HEK293 (cell line): ENCODE results near the gene MGME1.

Experiments used
- CTCF ChIA-PET: fragments of 350-600 bp; formaldehyde crosslinking; extraction: SDS; loops from one replicate; lab custom pipeline; 2021; ENCODE audit warnings: antibody characterized with exemption; lab: Yijun Ruan, JAX
- POLR2A ChIA-PET: fragments of 300-600 bp; formaldehyde crosslinking; extraction: SDS; loops from one replicate; lab custom pipeline; 2020; ENCODE audit warnings: antibody characterized with exemption, inconsistent platforms; lab: Yijun Ruan, JAX
- H3K27ac ChIP-seq: fragments of 200-500 bp; sonication (Bioruptor generic); 2 replicates; pipeline ENCODE4 v1.5.1; 2014; ENCODE audit warnings: low read depth, low read length, control low read depth, inconsistent platforms; ENCODE audit errors: extremely low read depth
- H3K36me3 ChIP-seq, 2 experiments: fragments of 200-500 bp in 1 of 2; sonication (Bioruptor generic) in 1 of 2; 1 replicate in 1 of 2; 2 replicates in 1 of 2; pipeline ENCODE4 v1.5.1; 2014 to 2017; ENCODE audit warnings: inconsistent platforms in 2 of 2, low read length in 2 of 2; ENCODE audit not compliant: control insufficient read depth in 2 of 2, insufficient read depth in 1 of 2
- H3K4me1 ChIP-seq: fragments of 200-500 bp; sonication (Bioruptor generic); 2 replicates; pipeline ENCODE4 v1.5.1; 2014; ENCODE audit warnings: mild to moderate bottlenecking, low read length, inconsistent platforms; ENCODE audit not compliant: control insufficient read depth, insufficient read depth
- H3K4me3 ChIP-seq: 2 replicates; pipeline ENCODE4 v1.5.1; 2011; ENCODE audit warnings: low read depth, mild to moderate bottlenecking, control low read depth, low read length, moderate library complexity
- H3K9me3 ChIP-seq: fragments of 200-500 bp; sonication (Bioruptor generic); 2 replicates; pipeline ENCODE4 v1.5.1; 2014; ENCODE audit warnings: low read depth, low read length, inconsistent platforms; ENCODE audit not compliant: control insufficient read depth, insufficient read depth
- ELK4 ChIP-seq: IDR thresholded peaks from 2 replicates; pipeline ENCODE4 v1.6.1; 2011; ENCODE audit warnings: mild to moderate bottlenecking, low read depth, low read length, borderline replicate concordance
- GLI4 ChIP-seq: fragments of 450-650 bp; formaldehyde crosslinking; IDR thresholded peaks from 2 replicates; pipeline ENCODE4 v1.5.1; 2016; ENCODE audit warnings: missing biosample characterization, missing genetic modification characterization
- HOXC10 ChIP-seq: sonication (generic); formaldehyde crosslinking; IDR thresholded peaks from 2 replicates; pipeline ENCODE4 v1.8.1; 2023; ENCODE audit warnings: mild to moderate bottlenecking, missing genetic modification reagents
- SP7 ChIP-seq: fragments of 450-650 bp; formaldehyde crosslinking; IDR thresholded peaks from 2 replicates; pipeline ENCODE4 v1.5.1; 2016; ENCODE audit warnings: missing biosample characterization, missing genetic modification characterization
- TCF7L2 ChIP-seq: IDR thresholded peaks from 2 replicates; pipeline ENCODE4 v1.6.1; 2011; ENCODE audit warnings: low read depth, mild to moderate bottlenecking, inconsistent platforms, low read length, moderate library complexity, borderline replicate concordance
- YY1 ChIP-seq: fragments of 450-650 bp; formaldehyde crosslinking; IDR thresholded peaks from 2 replicates; pipeline ENCODE4 v1.5.1; 2018; ENCODE audit warnings: missing biosample characterization, missing genetic modification characterization
- ZBTB17 ChIP-seq: fragments of 450-650 bp; formaldehyde crosslinking; IDR thresholded peaks from 2 replicates; pipeline ENCODE4 v1.5.1; 2016; ENCODE audit warnings: missing biosample characterization, missing genetic modification characterization
- ZNF138 ChIP-seq: fragments of 450-650 bp; formaldehyde crosslinking; IDR thresholded peaks from 2 replicates; pipeline ENCODE4 v1.5.1; 2016; ENCODE audit warnings: missing biosample characterization, missing genetic modification characterization, borderline replicate concordance
- ZNF146 ChIP-seq: fragments of 450-650 bp; formaldehyde crosslinking; IDR thresholded peaks from 2 replicates; pipeline ENCODE4 v1.5.1; 2016; ENCODE audit warnings: missing biosample characterization, missing genetic modification characterization
- ZNF202 ChIP-seq: fragments of 450-650 bp; formaldehyde crosslinking; IDR thresholded peaks from 2 replicates; pipeline ENCODE4 v1.5.1; 2016; ENCODE audit warnings: missing biosample characterization, missing genetic modification characterization, borderline replicate concordance
- ZNF280C ChIP-seq: fragments of 450-650 bp; formaldehyde crosslinking; IDR thresholded peaks from 2 replicates; pipeline ENCODE4 v1.5.1; 2016; ENCODE audit warnings: missing biosample characterization, missing genetic modification characterization
- ZNF585B ChIP-seq: fragments of 450-650 bp; formaldehyde crosslinking; IDR thresholded peaks from 2 replicates; pipeline ENCODE4 v1.5.1; 2016; ENCODE audit warnings: missing biosample characterization, missing genetic modification characterization
- ZNF621 ChIP-seq: fragments of 450-650 bp; formaldehyde crosslinking; IDR thresholded peaks from 2 replicates; pipeline ENCODE4 v1.5.1; 2017; ENCODE audit warnings: missing biosample characterization, missing genetic modification characterization
- ZNF626 ChIP-seq: fragments of 450-650 bp; sonication (Bioruptor Pico); formaldehyde crosslinking; IDR thresholded peaks from 2 replicates; pipeline ENCODE4 v1.5.1; 2018; ENCODE audit warnings: missing biosample characterization, missing genetic modification characterization, inconsistent platforms
- ZNF701 ChIP-seq: fragments of 450-650 bp; formaldehyde crosslinking; IDR thresholded peaks from 2 replicates; pipeline ENCODE4 v1.5.1; 2016; ENCODE audit warnings: missing biosample characterization, missing genetic modification characterization
- ZNF707 ChIP-seq: fragments of 450-650 bp; formaldehyde crosslinking; IDR thresholded peaks from 2 replicates; pipeline ENCODE4 v1.5.1; 2016; ENCODE audit warnings: missing biosample characterization, missing genetic modification characterization
- ZNF837 ChIP-seq: fragments of 450-650 bp; formaldehyde crosslinking; IDR thresholded peaks from 2 replicates; pipeline ENCODE4 v1.5.1; 2016; ENCODE audit warnings: missing biosample characterization, missing genetic modification characterization
- TF ChIP-seq, protein P1 (sequence below): fragments of 450-650 bp; formaldehyde crosslinking; IDR thresholded peaks from 2 replicates; pipeline ENCODE4 v1.5.1; 2017; ENCODE audit warnings: missing biosample characterization, missing genetic modification characterization
- TF ChIP-seq, protein P2 (sequence below): fragments of 450-650 bp; formaldehyde crosslinking; IDR thresholded peaks from 2 replicates; pipeline ENCODE4 v1.5.1; 2016; ENCODE audit warnings: missing biosample characterization, missing genetic modification characterization, borderline replicate concordance
- TF ChIP-seq, protein P3 (sequence below): fragments of 450-650 bp; formaldehyde crosslinking; IDR thresholded peaks from 2 replicates; pipeline ENCODE4 v1.5.1; 2017; ENCODE audit warnings: missing biosample characterization, missing genetic modification characterization
- TF ChIP-seq, protein P4 (sequence below): fragments of 450-650 bp; formaldehyde crosslinking; conservative IDR thresholded peaks from 2 replicates; pipeline ENCODE4 v1.5.1; 2016; ENCODE audit warnings: low read depth, missing biosample characterization, missing genetic modification characterization

MGME1 gene

GRCh38 chr20:17935761-17936160 lies 33.1 kb upstream of the MGME1 start:
- CTCF ChIA-PET = interaction anchor here (0.7 to 1.8 kb wide), 5 partner anchors 38 to 431 kb away, joined by 3 to 5 read pairs (median 4); partner anchors contain the start of gene RRBP1

DNA sequence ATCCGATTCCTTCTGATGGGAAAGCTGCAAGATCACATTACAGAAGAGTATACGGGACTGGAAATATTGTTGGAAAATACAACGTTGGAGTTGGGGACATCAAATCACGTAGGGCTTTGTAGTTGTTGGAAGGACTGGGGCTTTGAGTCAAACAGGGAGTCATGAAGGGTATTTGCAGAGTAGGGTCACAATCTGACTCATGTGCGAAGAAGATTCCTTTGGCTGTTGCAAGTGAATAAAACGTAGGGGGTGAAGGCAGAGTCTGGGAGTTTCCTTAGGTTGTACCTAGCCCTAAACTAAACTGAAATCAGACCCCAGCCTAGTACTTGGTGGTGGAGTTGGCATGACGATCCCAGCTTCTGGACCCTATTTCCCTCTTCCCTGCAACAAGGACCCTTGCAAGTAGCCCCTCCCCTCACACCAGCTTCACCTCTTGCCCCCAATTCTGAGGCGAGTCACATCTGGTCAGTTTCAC lies 32.5 kb upstream of the MGME1 start:
- peaks cover 0 to 11% of the 10 kb centered on the region in 2 experiments; a peak in 1 of 3 replicates for H3K36me3 ChIP-seq
- ChIA-PET CTCF (interaction anchor here (0.5 to 1.8 kb wide), 5 partner anchors 38 to 431 kb away, joined by 3 to 5 read pairs (median 3); partner anchors contain the start of gene RRBP1), POLR2A (no interaction called here)
- H3K4me1 ChIP-seq = peaks cover 5% of the 10 kb centered on the region; the same call in 1 of the 2 replicates
- H3K9me3 ChIP-seq = no peaks in the 10 kb centered on the region
- H3K27ac ChIP-seq = no peak overlapping the region
- no peak overlapping the region for H3K4me3 ChIP-seq
- TF ChIP-seq GLI4 (tag by site-specific recombination) (no peak), YY1 (tag by site-specific recombination) (no peak), ZNF621 (tag by site-specific recombination) (no peak), ZNF202 (no peak), ZNF138 (tag by site-specific recombination) (no peak), ZBTB17 (tag by site-specific recombination) (no peak), ZNF837 (no peak)
- TF ChIP-seq, protein P1, sequence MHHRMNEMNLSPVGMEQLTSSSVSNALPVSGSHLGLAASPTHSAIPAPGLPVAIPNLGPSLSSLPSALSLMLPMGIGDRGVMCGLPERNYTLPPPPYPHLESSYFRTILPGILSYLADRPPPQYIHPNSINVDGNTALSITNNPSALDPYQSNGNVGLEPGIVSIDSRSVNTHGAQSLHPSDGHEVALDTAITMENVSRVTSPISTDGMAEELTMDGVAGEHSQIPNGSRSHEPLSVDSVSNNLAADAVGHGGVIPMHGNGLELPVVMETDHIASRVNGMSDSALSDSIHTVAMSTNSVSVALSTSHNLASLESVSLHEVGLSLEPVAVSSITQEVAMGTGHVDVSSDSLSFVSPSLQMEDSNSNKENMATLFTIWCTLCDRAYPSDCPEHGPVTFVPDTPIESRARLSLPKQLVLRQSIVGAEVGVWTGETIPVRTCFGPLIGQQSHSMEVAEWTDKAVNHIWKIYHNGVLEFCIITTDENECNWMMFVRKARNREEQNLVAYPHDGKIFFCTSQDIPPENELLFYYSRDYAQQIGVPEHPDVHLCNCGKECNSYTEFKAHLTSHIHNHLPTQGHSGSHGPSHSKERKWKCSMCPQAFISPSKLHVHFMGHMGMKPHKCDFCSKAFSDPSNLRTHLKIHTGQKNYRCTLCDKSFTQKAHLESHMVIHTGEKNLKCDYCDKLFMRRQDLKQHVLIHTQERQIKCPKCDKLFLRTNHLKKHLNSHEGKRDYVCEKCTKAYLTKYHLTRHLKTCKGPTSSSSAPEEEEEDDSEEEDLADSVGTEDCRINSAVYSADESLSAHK (tag by site-specific recombination) = no peak
- TF ChIP-seq, protein P2, sequence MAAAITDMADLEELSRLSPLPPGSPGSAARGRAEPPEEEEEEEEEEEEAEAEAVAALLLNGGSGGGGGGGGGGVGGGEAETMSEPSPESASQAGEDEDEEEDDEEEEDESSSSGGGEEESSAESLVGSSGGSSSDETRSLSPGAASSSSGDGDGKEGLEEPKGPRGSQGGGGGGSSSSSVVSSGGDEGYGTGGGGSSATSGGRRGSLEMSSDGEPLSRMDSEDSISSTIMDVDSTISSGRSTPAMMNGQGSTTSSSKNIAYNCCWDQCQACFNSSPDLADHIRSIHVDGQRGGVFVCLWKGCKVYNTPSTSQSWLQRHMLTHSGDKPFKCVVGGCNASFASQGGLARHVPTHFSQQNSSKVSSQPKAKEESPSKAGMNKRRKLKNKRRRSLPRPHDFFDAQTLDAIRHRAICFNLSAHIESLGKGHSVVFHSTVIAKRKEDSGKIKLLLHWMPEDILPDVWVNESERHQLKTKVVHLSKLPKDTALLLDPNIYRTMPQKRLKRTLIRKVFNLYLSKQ (tag by site-specific recombination) = no peak

More at GRCh38 chr20:17935761-17936160, 33.1 kb upstream of the MGME1 start:
- H3K27ac ChIP-seq = no peak overlapping the region
- H3K9me3 ChIP-seq = no peaks in the 10 kb centered on the region
- TF ChIP-seq ZNF707 (tag by site-specific recombination) (no peak), ZNF280C (no peak), ZNF146 (tag by site-specific recombination) (no peak), SP7 (tag by site-specific recombination) (no peak), ZNF701 (tag by site-specific recombination) (no peak), TCF7L2 (no peak), ELK4 (no peak), ZNF585B (no peak), ZNF138 (tag by site-specific recombination) (no peak), ZNF626 (tag by site-specific recombination) (no peak), HOXC10 (CRISPR knock-in tag) (no peak)
- TF ChIP-seq, protein P3, sequence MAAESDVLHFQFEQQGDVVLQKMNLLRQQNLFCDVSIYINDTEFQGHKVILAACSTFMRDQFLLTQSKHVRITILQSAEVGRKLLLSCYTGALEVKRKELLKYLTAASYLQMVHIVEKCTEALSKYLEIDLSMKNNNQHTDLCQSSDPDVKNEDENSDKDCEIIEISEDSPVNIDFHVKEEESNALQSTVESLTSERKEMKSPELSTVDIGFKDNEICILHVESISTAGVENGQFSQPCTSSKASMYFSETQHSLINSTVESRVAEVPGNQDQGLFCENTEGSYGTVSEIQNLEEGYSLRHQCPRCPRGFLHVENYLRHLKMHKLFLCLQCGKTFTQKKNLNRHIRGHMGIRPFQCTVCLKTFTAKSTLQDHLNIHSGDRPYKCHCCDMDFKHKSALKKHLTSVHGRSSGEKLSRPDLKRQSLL = no peak
- TF ChIP-seq, protein P4, sequence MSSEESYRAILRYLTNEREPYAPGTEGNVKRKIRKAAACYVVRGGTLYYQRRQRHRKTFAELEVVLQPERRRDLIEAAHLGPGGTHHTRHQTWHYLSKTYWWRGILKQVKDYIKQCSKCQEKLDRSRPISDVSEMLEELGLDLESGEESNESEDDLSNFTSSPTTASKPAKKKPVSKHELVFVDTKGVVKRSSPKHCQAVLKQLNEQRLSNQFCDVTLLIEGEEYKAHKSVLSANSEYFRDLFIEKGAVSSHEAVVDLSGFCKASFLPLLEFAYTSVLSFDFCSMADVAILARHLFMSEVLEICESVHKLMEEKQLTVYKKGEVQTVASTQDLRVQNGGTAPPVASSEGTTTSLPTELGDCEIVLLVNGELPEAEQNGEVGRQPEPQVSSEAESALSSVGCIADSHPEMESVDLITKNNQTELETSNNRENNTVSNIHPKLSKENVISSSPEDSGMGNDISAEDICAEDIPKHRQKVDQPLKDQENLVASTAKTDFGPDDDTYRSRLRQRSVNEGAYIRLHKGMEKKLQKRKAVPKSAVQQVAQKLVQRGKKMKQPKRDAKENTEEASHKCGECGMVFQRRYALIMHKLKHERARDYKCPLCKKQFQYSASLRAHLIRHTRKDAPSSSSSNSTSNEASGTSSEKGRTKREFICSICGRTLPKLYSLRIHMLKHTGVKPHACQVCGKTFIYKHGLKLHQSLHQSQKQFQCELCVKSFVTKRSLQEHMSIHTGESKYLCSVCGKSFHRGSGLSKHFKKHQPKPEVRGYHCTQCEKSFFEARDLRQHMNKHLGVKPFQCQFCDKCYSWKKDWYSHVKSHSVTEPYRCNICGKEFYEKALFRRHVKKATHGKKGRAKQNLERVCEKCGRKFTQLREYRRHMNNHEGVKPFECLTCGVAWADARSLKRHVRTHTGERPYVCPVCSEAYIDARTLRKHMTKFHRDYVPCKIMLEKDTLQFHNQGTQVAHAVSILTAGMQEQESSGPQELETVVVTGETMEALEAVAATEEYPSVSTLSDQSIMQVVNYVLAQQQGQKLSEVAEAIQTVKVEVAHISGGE (tag by site-specific recombination) = no peak
- peaks cover 0 to 5% of the 10 kb centered on the region in 2 experiments; a peak in 1 of 3 replicates for H3K36me3 ChIP-seq
- H3K4me1 ChIP-seq = peaks cover 5% of the 10 kb centered on the region; the same call in 1 of the 2 replicates
- no peak overlapping the region for H3K4me3 ChIP-seq
- POLR2A ChIA-PET = no interaction called here
